ENCODE results near the gene MGA.

GRCh38 chr15:41813426-41813825 lies 153.2 kb downstream of the MGA start:
- TF ChIP-seq CTCF (IDR thresholded peaks at IDR 0.05; ENCODE audit: low read depth, low read length, poor library complexity, severe bottlenecking): no peak
- TF ChIP-seq EZH2phosphoT487 (IDR thresholded peaks at IDR 0.05; ENCODE audit: borderline replicate concordance, low read length): no peak

Data from DOHH2 (cell line).